HPDE6-E6E7 (cell line): ENCODE data around the gene NCKAP1.
"Not testable (repeated sequence)": the region's sequence is repeated elsewhere in the genome, so short reads cannot be mapped to it uniquely, and the experiment has no call there.

Experiments
- DNase-seq: peaks from one replicate; pipeline ENCODE4 v3.0.0; 2011; ENCODE audit warnings: missing footprints; ENCODE audit errors: extremely low spot score

Gene NCKAP1

DNA sequence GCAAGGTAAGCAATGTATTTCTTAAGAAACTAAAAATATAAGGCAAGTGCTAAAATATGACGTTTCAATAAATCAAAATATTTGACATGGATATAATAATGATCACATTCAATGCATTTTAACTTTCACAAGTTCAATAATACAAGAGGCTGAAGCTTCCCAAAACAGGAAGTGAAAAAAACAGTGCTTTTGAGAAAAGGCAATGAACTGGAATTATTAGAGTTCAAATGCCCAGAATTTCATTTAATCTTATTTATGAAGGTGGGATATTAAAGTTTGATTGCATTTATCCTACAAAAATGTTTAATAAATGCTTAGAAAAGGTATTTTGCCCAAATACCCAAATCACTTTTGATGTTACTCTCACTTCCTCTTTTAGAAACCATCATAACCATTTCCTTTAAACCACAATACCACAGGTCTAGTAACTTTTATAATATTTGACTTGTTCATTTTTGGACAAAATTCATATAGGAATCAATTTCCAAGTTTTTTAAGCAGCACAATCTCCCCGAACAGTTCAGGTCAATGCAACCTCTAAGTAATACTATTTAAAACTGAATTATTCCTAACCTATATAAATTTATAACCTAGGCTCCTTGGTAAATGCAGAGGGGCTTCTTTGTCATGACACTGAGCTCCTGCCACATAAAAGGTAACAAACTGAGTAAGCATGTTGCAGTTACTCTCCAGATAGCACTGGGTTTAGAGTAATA, 2.1 kb downstream of the NCKAP1 start:
- DNase-seq, result no peak

DNA sequence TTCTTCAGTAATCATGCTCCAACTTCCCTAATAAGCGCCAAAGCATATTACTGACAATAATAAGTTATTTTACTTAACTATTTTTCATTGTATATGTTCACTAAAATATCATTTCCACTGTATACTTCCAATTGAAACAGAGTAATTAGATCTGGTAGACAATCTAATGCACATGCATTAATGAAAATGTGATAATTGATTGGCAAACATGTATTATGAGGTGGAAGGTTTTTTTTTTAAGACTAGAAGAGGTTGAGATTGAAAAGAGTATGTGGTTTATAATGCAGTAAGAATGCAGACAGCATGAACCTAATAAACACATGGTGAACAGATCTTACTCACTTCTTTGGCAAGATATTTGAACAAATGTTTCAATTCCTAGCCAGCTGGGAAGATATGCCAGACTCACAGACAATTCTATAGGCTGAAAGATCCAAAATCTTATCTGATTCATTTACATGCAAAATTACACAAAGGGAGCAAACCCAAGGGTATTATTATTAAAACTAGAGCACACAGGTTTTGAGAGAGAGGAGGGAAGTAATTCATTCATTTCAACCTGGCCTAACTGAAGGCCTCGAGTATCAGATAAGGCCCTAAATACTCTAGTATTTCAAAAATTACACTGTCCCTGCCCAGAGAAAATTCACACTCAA, 2.8 kb downstream of the NCKAP1 start:
- DNase-seq, result no peak

DNA sequence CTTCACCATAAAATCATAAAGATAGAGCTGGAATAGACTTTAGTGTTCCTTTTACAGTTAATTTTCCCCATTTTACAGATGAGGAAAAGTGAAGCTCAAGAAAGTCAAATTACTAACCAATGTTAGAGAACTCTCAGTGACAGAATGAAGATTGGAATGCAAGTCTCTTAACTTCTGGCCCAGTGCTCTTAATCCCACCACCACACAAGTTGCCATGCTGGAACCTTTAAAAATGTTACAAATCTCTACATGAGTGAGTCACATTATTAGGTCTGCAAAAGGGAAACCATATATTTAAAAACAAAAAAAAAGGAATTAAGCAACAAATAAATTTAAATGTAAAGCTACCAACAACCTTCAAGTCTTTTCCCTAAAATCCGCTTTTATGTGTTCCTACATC, 3.5 kb downstream of the NCKAP1 start:
- DNase-seq, result no peak

DNA sequence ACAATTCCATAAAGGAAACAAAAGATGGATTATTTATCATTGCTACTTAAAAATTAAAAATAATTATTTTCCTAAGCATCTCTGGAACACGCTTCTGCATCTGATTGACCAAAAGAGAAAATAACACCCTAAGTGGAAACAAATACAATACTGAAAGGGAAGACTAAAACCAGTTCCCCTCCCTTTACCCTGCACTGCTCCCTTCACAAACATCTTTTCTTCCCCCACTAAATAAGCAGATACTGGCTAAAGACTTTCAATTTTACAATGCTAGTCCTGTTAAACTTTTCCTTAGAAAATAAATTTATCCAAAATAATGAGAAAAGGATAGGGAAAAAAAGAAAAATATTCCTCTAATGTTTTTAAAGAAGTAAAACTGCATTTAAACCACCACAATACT, 4.3 kb downstream of the NCKAP1 start:
- no peak for DNase-seq

DNA sequence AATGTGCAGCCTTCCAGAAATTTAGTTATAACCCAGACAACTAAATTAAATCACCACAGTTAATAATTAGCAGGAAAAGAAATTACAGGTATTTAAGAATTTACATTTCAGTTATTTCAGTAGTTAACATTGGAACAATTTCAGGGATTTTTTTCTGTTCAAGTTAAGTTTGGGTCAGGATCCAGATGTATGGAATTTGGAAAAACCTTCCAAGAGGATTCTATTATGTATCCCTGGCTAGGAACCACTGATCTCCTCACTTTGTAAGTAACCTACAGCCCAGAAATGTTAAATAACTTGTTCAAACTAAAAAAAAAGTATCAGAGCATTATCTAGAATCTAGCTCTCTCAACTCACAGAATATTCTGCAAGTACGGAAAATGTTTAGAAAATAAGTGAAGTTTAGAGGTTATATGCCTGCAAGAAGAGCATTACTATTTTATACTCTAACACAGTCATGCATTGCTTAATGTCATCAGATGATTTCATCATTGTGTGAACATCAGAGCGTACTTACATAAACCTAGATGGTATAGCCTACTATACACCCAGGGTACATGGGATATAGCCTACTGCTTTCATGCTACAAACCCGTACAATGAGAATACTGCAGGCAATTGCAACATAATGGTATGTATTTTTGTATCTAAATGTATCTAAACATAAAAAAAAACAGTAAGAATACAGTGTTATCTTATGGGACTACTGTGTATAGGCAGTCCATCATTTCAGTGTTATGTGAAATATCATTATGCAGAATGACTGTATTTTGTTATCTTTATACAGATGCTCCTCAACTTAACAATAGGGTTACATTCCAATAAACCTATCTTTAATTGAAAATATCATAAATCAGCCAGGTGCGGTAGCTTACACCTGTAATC, 6.1 kb downstream of the NCKAP1 start:
- no peak for DNase-seq

DNA sequence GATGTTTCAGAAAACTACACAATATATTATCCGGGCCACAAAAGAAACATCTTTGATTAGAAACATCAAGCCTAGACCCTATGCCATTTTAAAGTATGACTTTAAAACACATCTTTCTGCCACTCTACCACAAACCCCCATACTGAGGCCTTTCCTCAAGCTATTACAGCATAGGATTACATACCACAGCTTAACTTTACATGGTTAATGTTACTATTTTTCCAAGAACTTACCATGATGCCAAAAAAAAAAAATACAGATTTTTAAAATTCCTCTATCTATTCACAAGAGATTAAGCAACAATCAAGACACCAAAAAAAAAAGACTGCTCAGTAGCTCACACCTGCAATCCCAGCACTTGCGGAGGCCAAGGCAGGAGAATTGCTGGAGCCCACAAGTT, 9.0 kb downstream of the NCKAP1 start:
- no peak for DNase-seq

DNA sequence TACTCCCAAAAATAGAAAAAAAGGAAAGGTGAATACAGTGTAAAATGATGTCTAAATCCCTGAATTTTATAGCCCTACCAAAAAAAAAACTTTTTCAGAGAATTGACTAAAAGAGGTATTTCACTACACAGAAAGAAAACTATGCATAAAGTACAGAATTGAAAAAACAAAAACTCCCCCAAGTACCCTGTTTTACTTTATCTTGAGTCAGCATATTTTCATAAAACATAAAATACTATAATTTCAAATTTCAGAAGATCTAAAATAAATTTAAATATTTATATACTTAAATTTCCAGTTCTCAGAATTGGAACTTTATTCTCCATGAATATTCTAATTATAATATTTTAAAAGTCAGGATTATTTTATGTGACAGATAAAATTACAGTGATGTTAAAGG, 10.1 kb downstream of the NCKAP1 start:
- no peak for DNase-seq

DNA sequence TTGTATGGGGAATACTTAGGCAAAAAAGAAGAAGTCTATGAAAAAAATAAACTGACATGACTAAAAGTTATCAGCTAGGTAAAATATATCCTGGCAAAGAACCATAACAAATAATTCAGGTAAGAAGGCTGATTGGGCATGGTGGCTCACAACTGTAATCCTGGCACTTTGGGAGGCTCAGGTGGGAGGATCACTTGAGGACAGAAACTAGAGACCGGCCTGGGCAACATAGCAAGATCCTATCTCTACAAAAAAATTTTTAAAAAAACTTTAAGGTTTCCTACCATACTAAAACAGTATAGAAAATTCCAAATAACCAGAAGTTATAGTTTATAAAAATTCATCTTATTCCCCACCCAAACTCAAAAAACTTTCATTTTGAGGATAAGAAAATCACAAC, 10.8 kb downstream of the NCKAP1 start:
- no peak for DNase-seq

DNA sequence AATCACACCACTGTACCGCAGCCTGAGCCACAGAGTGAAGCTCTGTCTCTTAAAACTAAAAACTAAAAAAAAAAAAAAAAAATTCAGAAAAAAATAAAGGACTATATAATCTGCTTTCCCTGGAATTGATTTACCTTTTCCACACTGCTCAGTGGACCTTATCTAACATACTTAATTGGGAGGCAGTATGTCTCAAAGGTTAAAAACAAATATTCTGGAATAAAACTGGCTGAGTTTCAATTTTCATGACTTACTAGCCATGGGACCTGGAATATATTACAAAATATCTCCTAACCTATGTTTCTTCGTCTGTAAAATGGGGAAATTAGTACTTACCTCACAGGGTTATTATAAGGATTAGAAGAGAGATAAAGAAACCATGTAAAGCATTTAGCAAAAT, 11.8 kb downstream of the NCKAP1 start:
- DNase-seq, result no peak

DNA sequence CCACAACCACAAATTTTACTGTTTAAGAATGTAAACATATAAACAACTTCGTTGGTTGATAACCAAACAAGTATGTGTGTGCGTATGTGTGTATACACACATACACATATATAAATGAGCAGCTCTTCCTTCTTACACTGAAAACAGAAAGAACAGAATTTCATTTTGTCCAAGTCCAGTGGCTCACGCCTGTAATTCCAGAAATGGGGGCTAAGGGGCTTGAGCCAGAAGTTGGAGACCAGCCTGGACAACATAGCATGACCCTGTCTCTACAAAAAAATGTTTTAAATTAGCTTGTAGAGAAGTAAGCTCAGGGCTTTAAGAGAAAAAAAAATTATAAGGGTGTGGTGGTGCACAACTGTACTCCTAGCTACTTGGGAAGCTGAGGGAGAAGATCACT, 12.3 kb downstream of the NCKAP1 start:
- DNase-seq, result no peak

DNA sequence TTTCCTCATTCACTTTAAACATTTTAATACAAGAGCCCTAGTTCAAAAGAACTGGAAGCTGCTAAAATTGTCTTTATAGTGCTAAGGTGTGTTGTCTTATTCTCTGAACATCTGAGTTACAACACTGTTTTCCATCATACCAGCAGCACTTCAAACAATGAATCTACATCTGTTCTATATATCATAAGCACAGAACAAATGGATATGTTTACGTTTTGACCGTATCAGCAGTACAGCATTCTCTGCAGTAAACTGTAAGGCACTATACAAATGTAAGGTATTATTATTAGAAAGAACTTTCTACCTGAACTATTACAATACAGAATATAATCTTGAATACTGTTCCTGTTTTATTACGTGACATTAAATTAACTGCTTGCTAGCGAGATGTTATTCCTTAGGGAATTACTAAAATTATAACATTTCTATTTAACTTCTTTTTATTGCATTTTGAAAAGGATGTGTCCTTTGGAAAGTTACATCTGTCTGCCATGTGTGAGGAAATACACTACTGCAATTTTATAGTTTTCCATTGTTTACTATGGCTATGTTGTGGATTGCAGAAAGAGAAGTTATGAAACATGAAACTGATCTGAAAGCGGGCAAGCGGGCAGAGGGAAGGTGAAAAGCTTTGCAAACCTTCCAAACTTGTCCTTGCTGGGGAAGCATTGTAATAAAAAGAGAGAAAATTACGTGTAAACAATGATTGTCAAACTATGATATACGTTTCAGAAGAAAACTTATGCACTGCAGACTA, 13.7 kb downstream of the NCKAP1 start:
- no peak for DNase-seq

DNA sequence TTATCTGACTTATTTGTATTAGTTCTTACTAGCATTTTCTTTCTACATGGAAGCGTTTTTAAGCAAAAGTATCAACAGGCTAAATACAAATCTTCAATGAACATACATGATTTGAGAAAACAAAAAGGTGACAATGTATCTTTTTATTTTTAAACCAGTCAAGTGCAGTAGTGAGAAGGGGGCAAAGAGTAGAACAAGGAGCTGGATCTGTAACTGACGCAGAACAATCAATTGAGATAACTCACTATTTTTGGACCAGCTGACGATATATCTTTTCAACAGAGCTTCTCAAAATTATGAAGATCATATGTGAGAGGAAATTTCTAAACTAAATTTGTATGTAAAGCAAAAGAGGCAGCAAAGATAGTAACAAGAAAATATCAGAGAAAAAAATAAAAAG, 15.5 kb downstream of the NCKAP1 start:
- no peak for DNase-seq

DNA sequence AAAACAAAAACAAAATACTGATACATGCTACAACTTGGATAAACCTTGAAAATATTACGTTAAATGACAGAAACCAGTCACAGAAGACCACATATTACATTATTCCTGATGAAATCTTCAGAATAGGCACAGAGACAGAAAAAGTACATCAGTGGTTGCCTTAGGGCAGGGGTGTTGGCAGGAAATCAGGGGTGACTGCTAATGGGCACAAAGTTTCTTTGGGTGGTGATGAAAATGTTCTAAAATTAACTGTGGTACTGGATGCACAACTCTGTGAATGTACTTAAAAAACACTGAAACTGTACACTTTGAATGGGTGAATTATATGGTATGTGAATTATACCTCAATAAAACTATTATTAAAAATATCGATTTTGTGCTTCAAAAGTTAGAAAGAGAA, 16.6 kb downstream of the NCKAP1 start:
- no peak for DNase-seq

DNA sequence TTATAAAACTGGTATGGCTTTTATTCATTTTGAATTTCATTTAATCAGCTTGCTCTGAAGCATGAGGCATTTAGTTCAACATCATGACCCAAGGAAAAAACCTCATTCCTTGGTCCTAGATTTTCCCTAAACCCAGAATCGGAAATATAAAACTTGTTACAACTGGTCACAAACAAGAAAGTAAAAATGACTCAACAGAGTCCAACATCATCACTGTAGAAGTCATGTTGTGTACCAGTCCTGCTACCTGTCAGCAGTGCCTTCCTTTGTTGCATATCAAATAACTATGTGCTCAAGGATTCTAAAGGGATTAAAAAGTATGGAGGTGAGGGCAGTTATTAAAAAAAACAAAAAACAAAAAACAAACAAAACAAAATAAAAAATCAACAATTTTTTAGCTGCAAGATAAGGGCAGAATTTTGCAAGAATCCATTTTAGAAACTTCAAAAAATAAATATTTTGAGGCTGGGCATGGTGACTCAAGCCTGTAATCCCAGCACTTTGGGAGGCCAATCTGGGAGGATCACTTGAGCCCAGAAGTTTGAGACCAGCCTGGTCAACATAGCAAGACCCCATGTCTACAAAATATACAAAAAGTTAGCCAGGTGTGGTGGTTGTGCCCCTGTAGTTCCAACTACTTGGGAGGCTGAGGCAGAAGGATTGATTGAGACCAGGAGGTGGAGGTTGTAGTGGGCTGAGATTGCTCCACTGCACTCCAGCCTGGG, 18.4 kb downstream of the NCKAP1 start:
- DNase-seq, result peak; percentile 46

DNA sequence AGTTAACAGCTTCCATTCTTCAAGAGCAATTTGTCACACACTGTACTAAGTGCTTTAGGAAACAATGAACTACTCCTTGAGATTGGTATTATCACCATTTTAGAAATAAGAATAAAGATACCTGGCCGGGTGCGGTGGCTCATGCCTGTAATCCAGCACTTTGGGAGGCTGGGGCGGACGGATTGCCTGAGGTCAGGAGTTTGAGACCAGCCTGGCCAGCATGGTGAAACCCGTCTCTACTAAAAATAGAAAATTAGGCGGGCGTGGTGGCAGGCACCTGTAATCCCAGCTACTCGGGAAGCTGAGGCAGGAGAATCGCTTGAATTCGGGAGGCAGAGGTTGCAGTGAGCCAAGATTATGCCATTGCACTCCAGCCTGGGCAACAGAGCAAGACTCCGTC, 20.4 kb downstream of the NCKAP1 start:
- not testable (repeated sequence) for DNase-seq

DNA sequence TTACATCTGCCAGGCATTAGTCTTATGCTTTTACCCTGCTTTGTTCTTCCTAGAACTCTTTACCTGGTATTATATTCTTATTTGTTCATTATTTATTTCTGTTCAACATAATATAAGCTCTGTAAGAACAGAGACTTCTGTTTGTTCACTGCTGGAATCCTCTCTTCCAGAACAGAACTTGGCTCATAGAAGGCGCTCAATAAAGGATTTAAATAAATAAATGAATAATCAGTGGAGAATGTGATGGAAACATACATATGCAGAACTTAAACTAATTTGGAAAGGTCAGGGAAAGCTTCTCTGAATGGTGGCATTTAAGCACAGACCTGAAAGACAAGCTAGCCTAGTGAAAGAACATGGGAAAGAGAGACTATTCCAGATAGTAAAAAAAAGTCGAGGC, 24.3 kb downstream of the NCKAP1 start:
- no peak for DNase-seq

DNA sequence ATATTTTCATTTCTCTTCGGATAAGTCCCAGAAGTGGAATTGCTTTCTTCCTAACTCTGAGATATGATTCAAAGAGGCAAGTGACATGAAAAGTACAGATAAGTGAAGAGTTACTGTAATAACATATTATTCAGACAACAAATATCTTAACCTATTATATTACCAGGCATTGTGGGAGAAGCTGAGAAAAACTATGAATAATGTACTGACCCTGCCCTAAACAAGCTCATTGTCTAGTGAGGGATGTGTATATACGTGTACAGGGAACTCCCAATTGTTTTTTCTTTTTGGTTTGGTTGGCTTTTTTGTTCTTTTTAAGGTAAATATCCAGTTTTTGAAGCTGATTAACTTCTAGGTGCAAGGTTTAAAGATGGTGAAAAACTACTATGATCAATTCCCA, 26.5 kb downstream of the NCKAP1 start:
- DNase-seq, result no peak

DNA sequence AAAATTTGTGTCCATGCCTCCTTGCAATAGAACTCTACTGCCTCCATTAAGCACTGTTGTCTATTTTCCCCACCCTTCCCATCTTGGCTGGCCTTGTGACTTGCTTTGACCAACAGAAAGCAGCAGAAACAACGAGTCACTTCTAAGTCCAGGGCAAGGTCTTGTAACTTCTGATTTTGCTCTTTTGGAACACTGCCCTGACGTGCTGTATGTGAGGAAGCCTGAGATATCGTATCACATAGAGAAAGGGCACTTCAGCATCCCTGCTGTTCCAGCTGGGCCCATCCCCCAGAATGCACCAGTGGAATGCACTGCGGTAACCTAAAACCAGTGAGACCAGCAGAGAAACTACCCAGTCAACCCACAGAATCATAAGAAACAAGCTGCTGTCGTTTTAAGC, 28.1 kb downstream of the NCKAP1 start:
- no peak for DNase-seq

DNA sequence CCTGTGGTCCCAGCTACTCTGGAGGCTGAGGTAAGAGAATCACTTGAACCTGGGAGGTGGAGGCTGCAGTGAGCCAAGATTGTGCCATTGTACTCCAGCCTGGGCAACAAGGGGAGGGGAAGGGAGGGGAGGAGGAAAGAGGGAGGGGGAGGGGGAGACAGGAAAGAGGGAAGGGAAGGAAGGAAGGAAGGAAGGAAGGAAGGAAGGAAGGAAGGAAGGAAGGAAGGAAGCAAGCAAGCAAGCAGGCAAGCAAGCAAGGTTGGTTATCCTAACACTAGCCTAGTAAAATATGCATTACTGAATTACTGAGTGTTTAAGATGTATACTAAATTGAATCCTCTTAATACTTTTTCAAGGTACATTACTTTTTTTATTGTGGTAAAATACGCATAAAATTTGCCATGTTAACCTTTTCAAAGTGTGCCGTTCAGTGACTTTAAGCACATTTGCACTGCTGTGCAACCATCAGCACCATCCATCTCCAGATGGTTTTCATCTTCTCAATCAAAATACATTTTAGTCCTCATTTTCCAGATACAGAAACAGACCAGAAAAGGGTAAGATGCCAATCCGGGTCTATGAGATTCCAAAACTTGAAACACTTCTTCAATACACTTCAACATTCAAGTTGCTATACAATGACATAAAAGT, 28.9 kb downstream of the NCKAP1 start:
- no peak for DNase-seq

DNA sequence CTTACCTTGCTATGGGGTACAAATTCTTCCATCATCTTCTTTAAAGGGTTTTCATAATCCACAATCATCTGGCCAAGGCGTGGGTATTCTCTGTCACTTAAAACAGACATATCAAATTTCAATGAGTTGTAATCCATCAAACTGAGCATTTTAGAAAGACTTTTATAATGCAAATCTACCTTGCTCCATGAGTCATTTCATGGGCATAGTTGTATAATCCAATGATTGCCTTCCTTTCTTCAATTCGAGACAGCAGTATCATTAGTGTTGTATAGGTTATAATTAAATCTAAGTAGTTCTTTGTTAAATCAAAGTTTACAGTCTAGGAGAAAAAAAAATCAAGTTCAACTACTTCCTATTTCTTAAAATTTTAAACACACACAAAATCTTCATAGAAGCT, 36.3 kb downstream of the NCKAP1 start:
- no peak for DNase-seq

DNA sequence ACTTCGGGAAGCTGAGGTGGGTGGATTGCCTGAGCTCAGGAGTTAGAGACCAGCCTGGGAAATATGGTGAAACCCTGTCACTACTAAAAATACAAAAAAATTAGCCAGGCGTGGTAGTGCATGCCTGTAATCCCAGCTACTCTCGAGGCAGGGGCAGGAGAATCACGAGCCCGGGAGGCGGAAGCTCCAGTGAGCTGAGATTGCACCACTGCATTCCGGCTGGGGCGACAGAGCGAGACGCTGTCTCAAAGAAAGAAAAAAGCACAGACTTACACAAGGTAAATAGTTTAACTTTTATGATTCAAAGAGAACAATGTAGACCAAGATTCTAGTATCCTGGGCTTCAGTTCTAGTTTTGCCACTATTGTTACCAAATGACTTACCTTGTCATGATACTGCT, 37.4 kb downstream of the NCKAP1 start:
- DNase-seq, result no peak
